Trophoblast cell (in vitro differentiated cells and primary cell): Measurements from ENCODE around the gene IFNB1.

Source experiments
- DNase-seq, 2 donors: peaks; one replicate each; pipeline ENCODE4 v3.0.0-alpha.2; 2016
- H2AFZ ChIP-seq: 2 replicates; pipeline ENCODE4 v1.6.1; 2013; ENCODE audit warnings: low read length, moderate library complexity, mild to moderate bottlenecking; ENCODE audit not compliant: insufficient read depth, poor library complexity
- H2AK5ac ChIP-seq: 2 replicates; pipeline ENCODE4 v1.6.1; 2013; ENCODE audit warnings: mild to moderate bottlenecking, low read length
- H2BK120ac ChIP-seq: 2 replicates; pipeline ENCODE4 v1.6.1; 2013; ENCODE audit warnings: low read length, mild to moderate bottlenecking, moderate library complexity; ENCODE audit not compliant: insufficient read depth, poor library complexity
- H2BK12ac ChIP-seq: 2 replicates; pipeline ENCODE4 v1.6.1; 2013; ENCODE audit warnings: mild to moderate bottlenecking, low read length, moderate library complexity
- H2BK5ac ChIP-seq: 2 replicates; pipeline ENCODE4 v1.6.1; 2013; ENCODE audit warnings: low read length, low read depth, moderate library complexity, mild to moderate bottlenecking; ENCODE audit not compliant: poor library complexity
- H3K14ac ChIP-seq: 2 replicates; pipeline ENCODE4 v1.6.1; 2013; ENCODE audit warnings: mild to moderate bottlenecking, low read length
- H3K18ac ChIP-seq: 2 replicates; pipeline ENCODE4 v1.6.1; 2013; ENCODE audit warnings: mild to moderate bottlenecking, low read length
- H3K23ac ChIP-seq: 2 replicates; pipeline ENCODE4 v1.6.1; 2013; ENCODE audit warnings: low read length
- H3K27ac ChIP-seq: 2 replicates; pipeline ENCODE4 v1.5.1; 2013; ENCODE audit warnings: low read depth, mild to moderate bottlenecking, inconsistent platforms, low read length, moderate library complexity
- H3K27me3 ChIP-seq: 2 replicates; pipeline ENCODE4 v1.6.1; 2013; ENCODE audit warnings: inconsistent platforms, mild to moderate bottlenecking, low read length, moderate library complexity; ENCODE audit not compliant: insufficient read depth
- H3K36me3 ChIP-seq, 2 experiments: 1 replicate in 1 of 2; 2 replicates in 1 of 2; pipeline ENCODE4 v1.6.1; 2013; ENCODE audit warnings: low read length in 2 of 2, mild to moderate bottlenecking in 2 of 2, moderate library complexity in 1 of 2; ENCODE audit not compliant: insufficient read depth in 2 of 2, control insufficient read depth in 1 of 2
- H3K4ac ChIP-seq: 2 replicates; pipeline ENCODE4 v1.6.1; 2013; ENCODE audit warnings: low read depth, mild to moderate bottlenecking, low read length, moderate library complexity
- H3K4me1 ChIP-seq, 2 experiments: 1 replicate in 1 of 2; 2 replicates in 1 of 2; pipeline ENCODE4 v1.6.1; 2013; ENCODE audit warnings: low read length in 2 of 2, mild to moderate bottlenecking in 2 of 2, moderate library complexity in 1 of 2; ENCODE audit not compliant: insufficient read depth in 2 of 2, control insufficient read depth in 1 of 2
- H3K4me2 ChIP-seq: 2 replicates; pipeline ENCODE4 v1.6.1; 2013; ENCODE audit warnings: inconsistent platforms, mild to moderate bottlenecking, low read length, moderate library complexity
- H3K4me3 ChIP-seq: 2 replicates; pipeline ENCODE4 v1.5.1; 2013; ENCODE audit warnings: mild to moderate bottlenecking, low read depth, low read length, inconsistent platforms
- H3K79me1 ChIP-seq: one replicate; pipeline ENCODE4 v1.6.1; 2013; ENCODE audit warnings: low read length
- H3K79me2 ChIP-seq: 2 replicates; pipeline ENCODE4 v1.6.1; 2013; ENCODE audit warnings: low read length, mild to moderate bottlenecking; ENCODE audit not compliant: control insufficient read depth, insufficient read depth, poor library complexity
- H3K9ac ChIP-seq: 2 replicates; pipeline ENCODE4 v1.6.1; 2013; ENCODE audit warnings: mild to moderate bottlenecking, low read length
- H3K9me3 ChIP-seq: 2 replicates; pipeline ENCODE4 v1.6.1; 2013; ENCODE audit warnings: low read depth, mild to moderate bottlenecking, control low read depth, inconsistent platforms, low read length; ENCODE audit not compliant: insufficient read depth
- H4K12ac ChIP-seq: 2 replicates; pipeline ENCODE4 v1.6.1; 2013; ENCODE audit warnings: low read depth, mild to moderate bottlenecking, low read length, moderate library complexity
- H4K8ac ChIP-seq: 2 replicates; pipeline ENCODE4 v1.6.1; 2013; ENCODE audit warnings: low read depth, mild to moderate bottlenecking, low read length, moderate library complexity
- H4K91ac ChIP-seq: one replicate; pipeline ENCODE4 v1.6.1; 2013; ENCODE audit warnings: low read depth, mild to moderate bottlenecking, low read length, moderate library complexity
- WGBS: extraction: QIAGEN DNeasy Blood & Tissue Kit; methylation state at CpG from one replicate; pipeline ENCODE4 v1.1.7; 2013; ENCODE audit warnings: missing lambda C conversion rate; ENCODE audit not compliant: insufficient read length, insufficient coverage; ENCODE audit errors: extremely low coverage; 5-methylcytosine and 5-hydroxymethylcytosine counted together

IFNB1 gene

GRCh38 chr9:21081999-21082398 is 4.3 kb upstream of the IFNB1 start:
- H3K27me3 ChIP-seq = no peaks in the 10 kb centered on the region
- H3K36me3 ChIP-seq = no peaks in the 10 kb centered on the region
- H3K79me1 ChIP-seq = peaks cover 4% of the 10 kb centered on the region
- H3K9me3 ChIP-seq = peaks cover 2% of the 10 kb centered on the region
- no CpG with 5 or more reads among the region's 4 CpGs for WGBS
- no peak overlapping the region for H3K4me2 ChIP-seq
- H2BK5ac ChIP-seq = no peak overlapping the region
- peaks cover 3 to 6% of the 10 kb centered on the region in 2 experiments for H3K4me1 ChIP-seq
- no peak overlapping the region for H3K27ac ChIP-seq
- H3K79me2 ChIP-seq = no peaks in the 10 kb centered on the region
- no peak overlapping the region for H3K9ac ChIP-seq
- DNase-seq = no peak
- no peak overlapping the region for H4K91ac ChIP-seq
- H3K4me3 ChIP-seq = no peak overlapping the region
- H2AFZ ChIP-seq = no peak overlapping the region
- no peak overlapping the region for H2BK120ac ChIP-seq
- no peak overlapping the region for H3K18ac ChIP-seq
- no peak overlapping the region for H2BK12ac ChIP-seq
- no peak overlapping the region for H2AK5ac ChIP-seq
- H3K23ac ChIP-seq = no peak overlapping the region
- no peak overlapping the region for H3K14ac ChIP-seq
- no peak overlapping the region for H3K4ac ChIP-seq
- H4K12ac ChIP-seq = no peak overlapping the region
- no peak overlapping the region for H4K8ac ChIP-seq

GRCh38 chr9:21081451-21081850 is 3.7 kb upstream of the IFNB1 start:
- Histone ChIP-seq H2AFZ (no peak overlapping the region), H3K9me3 (no peaks in the 10 kb centered on the region), H3K27ac (no peak overlapping the region), H2AK5ac (no peak overlapping the region), H3K4me1 (peaks cover 3 to 8% of the 10 kb centered on the region in 2 experiments), H4K8ac (peak overlapping the region; percentile 54), H2BK12ac (peak overlapping the region; percentile 89), H4K91ac (no peak overlapping the region), H3K36me3 (no peaks in the 10 kb centered on the region), H3K27me3 (no peaks in the 10 kb centered on the region), H3K4me2 (no peak overlapping the region), H4K12ac (no peak overlapping the region), H2BK120ac (peak overlapping the region; percentile 60), H3K14ac (no peak overlapping the region), H3K23ac (no peak overlapping the region), H2BK5ac (peak overlapping the region; percentile 40), H3K79me1 (peaks cover 6% of the 10 kb centered on the region), H3K4ac (no peak overlapping the region), H3K18ac (no peak overlapping the region), H3K79me2 (no peaks in the 10 kb centered on the region), H3K4me3 (no peak overlapping the region), H3K9ac (no peak overlapping the region)
- no CpG with 5 or more reads among the region's 2 CpGs for WGBS
- DNase-seq = no peak

- DNase-seq = no peak
- Histone ChIP-seq H2AFZ (no peak overlapping the region), H3K79me1 (peaks cover 7% of the 10 kb centered on the region), H3K23ac (no peak overlapping the region), H3K27me3 (no peaks in the 10 kb centered on the region), H3K4me3 (no peak overlapping the region), H3K4me1 (peaks cover 5 to 13% of the 10 kb centered on the region in 2 experiments), H2BK5ac (no peak overlapping the region), H2BK120ac (no peak overlapping the region), H3K27ac (no peak overlapping the region), H3K9me3 (no peaks in the 10 kb centered on the region), H3K36me3 (no peaks in the 10 kb centered on the region), H3K4ac (no peak overlapping the region), H3K9ac (no peak overlapping the region), H3K79me2 (no peaks in the 10 kb centered on the region), H3K18ac (no peak overlapping the region), H3K4me2 (no peak overlapping the region), H4K91ac (no peak overlapping the region), H2BK12ac (no peak overlapping the region), H4K12ac (no peak overlapping the region), H3K14ac (no peak overlapping the region), H4K8ac (no peak overlapping the region), H2AK5ac (no peak overlapping the region)
- no CpG with 5 or more reads among the region's 1 CpG for WGBS
Observed at GRCh38 chr9:21080793-21081192, 3.1 kb upstream of the IFNB1 start.

GRCh38 chr9:21078702-21079101 is 960 bp upstream of the IFNB1 start:
- no peaks in the 10 kb centered on the region for H3K79me2 ChIP-seq
- H3K27ac ChIP-seq = no peak overlapping the region
- no peaks in the 10 kb centered on the region for H3K27me3 ChIP-seq
- H2BK12ac ChIP-seq = no peak overlapping the region
- H3K4me3 ChIP-seq = no peak overlapping the region
- no peak overlapping the region for H3K18ac ChIP-seq
- peak overlapping the region; percentile 4 for H4K91ac ChIP-seq
- no peak overlapping the region for H3K4me2 ChIP-seq
- H3K4me1 ChIP-seq = peaks cover 5 to 17% of the 10 kb centered on the region in 2 experiments
- H2AK5ac ChIP-seq = no peak overlapping the region
- H3K14ac ChIP-seq = no peak overlapping the region
- H4K12ac ChIP-seq = no peak overlapping the region
- H2BK120ac ChIP-seq = no peak overlapping the region
- H3K36me3 ChIP-seq = no peaks in the 10 kb centered on the region
- peak; percentile 9 to 50 for DNase-seq
- no peak overlapping the region for H4K8ac ChIP-seq
- H3K23ac ChIP-seq = no peak overlapping the region
- no peak overlapping the region for H2BK5ac ChIP-seq
- H3K4ac ChIP-seq = no peak overlapping the region
- no peaks in the 10 kb centered on the region for H3K9me3 ChIP-seq
- no peak overlapping the region for H2AFZ ChIP-seq
- H3K79me1 ChIP-seq = peaks cover 7% of the 10 kb centered on the region
- WGBS = no CpG with 5 or more reads among the region's 1 CpG
- no peak overlapping the region for H3K9ac ChIP-seq
